B cell (primary cell): ENCODE data around the gene ABHD5. TPM values are rescaled to one million over a fixed set of nuclear protein-coding genes. Genes with fewer than 3 reads are reported as not detected.
A peak's percentile ranks its signal among the peaks of the same experiment; 100 is the strongest.

Experiments
- ATAC-seq: fragments of 200-7000 bp; cut with Tn5 transposase; one replicate; pipeline ENCODE4 v1.10.0; 2021; ENCODE audit warnings: low read depth, mild to moderate bottlenecking, moderate number of reproducible peaks, moderate library complexity
- CTCF ChIA-PET: fragments of 350-600 bp; sonication (Branson Sonifier 250); formaldehyde crosslinking; loops from one replicate; lab custom pipeline; 2021; ENCODE audit warnings: antibody characterized with exemption, inconsistent platforms; lab: Charles Lee
- POLR2A ChIA-PET: fragments of 350-600 bp; sonication (Branson Sonifier 250); formaldehyde crosslinking; loops from one replicate; lab custom pipeline; 2021; ENCODE audit warnings: antibody characterized with exemption; lab: Charles Lee
- DNase-seq: peaks from one replicate; pipeline ENCODE4 v3.0.0; 2013
- H2AFZ ChIP-seq: 2 replicates; pipeline ENCODE4 v1.6.1; 2012; ENCODE audit warnings: mild to moderate bottlenecking, low read depth, low read length; ENCODE audit not compliant: insufficient read depth, poor library complexity, severe bottlenecking
- H3K27ac ChIP-seq, 2 donors: 1 replicate in 1 of 2; 2 replicates in 1 of 2; pipeline ENCODE4 v1.5.1; 2012 to 2013; ENCODE audit warnings: low read length in 2 of 2, mild to moderate bottlenecking in 2 of 2, moderate library complexity in 1 of 2
- H3K27me3 ChIP-seq, 4 experiments: fragments of 200-600 bp in 1 of 4; sonication (generic) in 1 of 4; replicated peaks in 1 of 4; 1 replicate in 2 of 4; 2 replicates in 2 of 4; pipeline versions ENCODE4 v1.6.1 to v1.7.0; 2013 to 2016; ENCODE audit warnings: low read length in 3 of 4, mild to moderate bottlenecking in 2 of 4, mixed read lengths in 1 of 4, moderate library complexity in 1 of 4; ENCODE audit not compliant: insufficient read depth in 4 of 4, control insufficient read depth in 3 of 4; ENCODE audit errors: control extremely low read depth in 1 of 4
- H3K36me3 ChIP-seq, 2 experiments: replicated peaks in 1 of 2; 1 replicate in 1 of 2; 2 replicates in 1 of 2; pipeline versions ENCODE4 v1.6.1 to v1.7.1; 2013; ENCODE audit warnings: low read length in 1 of 2; ENCODE audit not compliant: insufficient read depth in 2 of 2, control insufficient read depth in 1 of 2; ENCODE audit errors: control extremely low read depth in 1 of 2, extremely low read depth in 1 of 2
- H3K4me1 ChIP-seq, 2 donors: fragments of 200-600 bp in 1 of 2; sonication (generic) in 1 of 2; 1 replicate in 1 of 2; 2 replicates in 1 of 2; pipeline versions ENCODE4 v1.5.1 to v1.6.1; 2013 to 2017; ENCODE audit warnings: low read length in 2 of 2; ENCODE audit not compliant: control insufficient read depth in 2 of 2, insufficient read depth in 2 of 2
- H3K4me2 ChIP-seq: replicated peaks from 2 replicates; pipeline ENCODE3; 2012; ENCODE audit warnings: mild to moderate bottlenecking, low read depth, low read length; ENCODE audit not compliant: poor library complexity, severe bottlenecking
- H3K4me3 ChIP-seq, 5 experiments: fragments of 200-600 bp in 1 of 5; sonication (generic) in 1 of 5; 1 replicate in 3 of 5; 2 replicates in 2 of 5; pipeline versions ENCODE4 v1.5.1 to v1.7.0; 2011 to 2016; ENCODE audit warnings: low read length in 4 of 5, mild to moderate bottlenecking in 4 of 5, low read depth in 2 of 5, control low read depth in 1 of 5, moderate library complexity in 1 of 5; ENCODE audit not compliant: insufficient read depth in 1 of 5; ENCODE audit errors: control extremely low read depth in 1 of 5, extremely low read depth in 1 of 5
- H3K79me2 ChIP-seq: fragments of 200-600 bp; sonication (generic); one replicate; pipeline ENCODE4 v1.6.0; 2016; ENCODE audit warnings: low read length; ENCODE audit not compliant: control insufficient read depth, insufficient read depth
- H3K9ac ChIP-seq: fragments of 200-600 bp; sonication (generic); 2 replicates; pipeline ENCODE4 v1.6.1; 2017; ENCODE audit warnings: mild to moderate bottlenecking, low read length, moderate library complexity
- H3K9me3 ChIP-seq, 3 donors: one replicate each; pipeline versions ENCODE4 v1.6.1 to v1.7.1; 2013; ENCODE audit warnings: low read length in 2 of 3; ENCODE audit not compliant: control insufficient read depth in 2 of 3, insufficient read depth in 1 of 3; ENCODE audit errors: control extremely low read depth in 1 of 3
- H4K20me1 ChIP-seq: 2 replicates; pipeline ENCODE4 v1.6.0; 2012; ENCODE audit warnings: mild to moderate bottlenecking, low read length; ENCODE audit not compliant: insufficient read depth, control insufficient read depth, poor library complexity, severe bottlenecking
- H3K27ac Mint-ChIP-seq: one replicate; pipeline ENCODE4 v1.8.0; 2021; ENCODE audit warnings: mixed read lengths
- H3K27me3 Mint-ChIP-seq: one replicate; pipeline ENCODE4 v1.8.0; 2021; ENCODE audit warnings: mixed read lengths
- H3K4me1 Mint-ChIP-seq: one replicate; pipeline ENCODE4 v1.8.0; 2021; ENCODE audit warnings: mixed read lengths
- H3K4me3 Mint-ChIP-seq: one replicate; pipeline ENCODE4 v1.8.0; 2021; ENCODE audit warnings: mixed read lengths
- H3K9me3 Mint-ChIP-seq: one replicate; pipeline ENCODE4 v1.8.0; 2022; ENCODE audit warnings: mixed read lengths; ENCODE audit not compliant: insufficient read depth
- CTCF ChIP-seq: fragments of 200-600 bp; IDR thresholded peaks from one replicate; pipeline ENCODE4 v1.8.0; 2022; ENCODE audit warnings: antibody characterized with exemption, mild to moderate bottlenecking
- EZH2 ChIP-seq: IDR thresholded peaks from 2 replicates; pipeline ENCODE4 v1.6.1; 2012; ENCODE audit warnings: borderline replicate concordance, low read depth, mild to moderate bottlenecking, moderate library complexity, low read length; ENCODE audit not compliant: insufficient read depth, poor library complexity, severe bottlenecking
- WGBS: methylation state at CpG from one replicate; pipeline ENCODE4 v1.1.5; 2013; ENCODE audit warnings: missing lambda C conversion rate; ENCODE audit not compliant: insufficient coverage; 5-methylcytosine and 5-hydroxymethylcytosine counted together
- intact Hi-C: fragments of 100-400 bp; cut with micrococcal nuclease; formaldehyde crosslinking; loops from one replicate; pipeline ENCODE4 v1.10.0; 2022
- polyA plus RNA-seq: library from polyadenylated mRNA; depleted of rRNA; stranded (reverse); fragments of >200 nt; gene quantifications from 2 replicates; pipeline ENCODE4 v1.2.3, GENCODE V29; 2012
- total RNA-seq, 2 donors: library from RNA; stranded (reverse); fragments of 120-200 nt in 1 of 2; gene quantifications; 1 replicate in 1 of 2; 2 replicates in 1 of 2; pipeline versions ENCODE4 v1.2.3 to v1.2.4, GENCODE V29; 2013 to 2022

ABHD5 gene
- total and polyA plus RNA-seq, 2 donors (not counting 1 experiment from before 2014, with no cell fraction given) = 4.7 to 12.1 TPM

- no peak overlapping the region for H3K4me3 Mint-ChIP-seq
- peaks cover 0 to 2% of the 10 kb centered on the region in 2 experiments for H3K36me3 ChIP-seq
- no peak for ATAC-seq
- ChIA-PET CTCF (no interaction called here), POLR2A (no interaction called here)
- no peak overlapping the region for H3K27ac ChIP-seq
- H4K20me1 ChIP-seq = no peaks in the 10 kb centered on the region
- no peak overlapping the region for H3K4me2 ChIP-seq
- H3K9me3 ChIP-seq = no peaks in the 10 kb centered on the region
- H3K27me3 ChIP-seq = no peaks in the 10 kb centered on the region
- intact Hi-C loops = no loop called here
- H3K9me3 Mint-ChIP-seq = no peaks in the 10 kb centered on the region
- WGBS = no CpG with 5 or more reads among the region's 1 CpG
- no peak overlapping the region for H2AFZ ChIP-seq
- peaks cover 22% of the 10 kb centered on the region for H3K79me2 ChIP-seq
- peaks cover under 1 to 8% of the 10 kb centered on the region in 2 donors for H3K4me1 ChIP-seq
- no peaks in the 10 kb centered on the region for H3K27me3 Mint-ChIP-seq
- DNase-seq = no peak
- no peak overlapping the region for H3K9ac ChIP-seq
- TF ChIP-seq CTCF (no peak), EZH2 (no peak)
- H3K4me3 ChIP-seq = no peak overlapping the region
- peaks cover 18% of the 10 kb centered on the region for H3K4me1 Mint-ChIP-seq
- no peak overlapping the region for H3K27ac Mint-ChIP-seq
Observed at GRCh38 chr3:43696881-43697280, 6.1 kb downstream of the ABHD5 start.

GRCh38 chr3:43699864-43700263, 9.1 kb downstream of the ABHD5 start:
- Mint-ChIP-seq H3K9me3 (no peaks in the 10 kb centered on the region), H3K27me3 (no peaks in the 10 kb centered on the region), H3K27ac (no peak overlapping the region), H3K4me3 (no peak overlapping the region), H3K4me1 (peaks cover 16% of the 10 kb centered on the region)
- POLR2A ChIA-PET = interaction anchor here (0.8 kb wide), 1 partner anchor 10 kb away, joined by 5 read pairs; no protein-coding TSS in a partner anchor
- ATAC-seq (no peak), DNase-seq (peak; percentile 38)
- H3K36me3 ChIP-seq = peaks cover 0 to 6% of the 10 kb centered on the region in 2 experiments
- no peak overlapping the region for H2AFZ ChIP-seq
- TF ChIP-seq EZH2 = no peak
- peak; percentile 42 for TF ChIP-seq CTCF
- no peaks in the 10 kb centered on the region for H4K20me1 ChIP-seq
- peaks cover 2 to 3% of the 10 kb centered on the region in 2 donors for H3K4me1 ChIP-seq
- H3K4me3 ChIP-seq = no peak overlapping the region
- WGBS = 60% methylated on average over 1 of the region's 1 CpG
- CTCF ChIA-PET = no interaction called here
- peaks cover 15% of the 10 kb centered on the region for H3K79me2 ChIP-seq
- intact Hi-C loops = no loop called here
- H3K27me3 ChIP-seq = no peaks in the 10 kb centered on the region
- H3K4me2 ChIP-seq = no peak overlapping the region
- H3K9ac ChIP-seq = no peak overlapping the region
- no peak overlapping the region for H3K27ac ChIP-seq
- H3K9me3 ChIP-seq = no peaks in the 10 kb centered on the region
